GM12872 (cell line): ENCODE data around the gene PYDC1.

Experiments
- CTCF ChIP-seq: IDR thresholded peaks from 3 replicates; pipeline ENCODE4 v1.5.1; 2011; ENCODE audit warnings: low read depth, mild to moderate bottlenecking, low read length, moderate library complexity; ENCODE audit not compliant: insufficient read depth

The PYDC1 gene

GRCh38 chr16:31183432-31184428 is 33.2 kb downstream of the PYDC1 start:
- TF ChIP-seq CTCF: no peak

- no peak for TF ChIP-seq CTCF
Observed at GRCh38 chr16:31182391-31182790, 34.5 kb downstream of the PYDC1 start.

DNA sequence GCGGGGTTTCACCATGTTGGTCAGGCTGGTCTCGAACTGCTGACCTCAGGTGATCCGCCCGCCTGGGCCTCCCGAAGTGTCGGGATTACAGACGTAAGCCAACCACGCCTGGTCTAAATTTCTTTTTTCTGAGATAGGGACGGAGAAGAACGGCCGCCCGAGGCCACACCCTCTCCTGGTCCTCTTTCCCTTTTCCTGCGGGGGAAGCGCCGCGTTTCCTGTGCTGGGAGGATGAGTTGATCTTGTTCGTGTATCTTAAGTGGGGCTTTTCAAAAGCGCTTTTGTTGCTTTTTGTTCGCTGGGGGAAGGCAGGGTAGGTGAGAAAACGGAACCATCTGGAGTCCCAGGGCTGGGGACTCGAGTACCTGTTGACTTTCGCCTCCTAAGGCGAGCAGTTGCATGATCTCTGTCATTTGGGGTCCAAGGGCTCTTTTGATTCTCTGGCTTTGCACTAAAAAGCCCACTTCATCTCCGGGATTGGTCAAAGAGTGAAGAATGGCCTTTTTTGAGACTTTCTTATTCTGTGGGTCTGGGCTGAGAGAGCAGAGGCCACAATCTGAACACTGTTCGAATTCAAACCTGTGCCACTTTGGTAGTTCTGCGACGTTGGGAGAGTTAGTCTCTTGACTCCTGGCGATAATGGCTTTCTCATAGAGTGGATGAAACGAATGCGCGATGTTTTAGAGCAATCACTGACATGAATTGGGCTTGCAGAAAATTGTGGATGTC is 35.7 kb downstream of the PYDC1 start:
- no peak for TF ChIP-seq CTCF

DNA sequence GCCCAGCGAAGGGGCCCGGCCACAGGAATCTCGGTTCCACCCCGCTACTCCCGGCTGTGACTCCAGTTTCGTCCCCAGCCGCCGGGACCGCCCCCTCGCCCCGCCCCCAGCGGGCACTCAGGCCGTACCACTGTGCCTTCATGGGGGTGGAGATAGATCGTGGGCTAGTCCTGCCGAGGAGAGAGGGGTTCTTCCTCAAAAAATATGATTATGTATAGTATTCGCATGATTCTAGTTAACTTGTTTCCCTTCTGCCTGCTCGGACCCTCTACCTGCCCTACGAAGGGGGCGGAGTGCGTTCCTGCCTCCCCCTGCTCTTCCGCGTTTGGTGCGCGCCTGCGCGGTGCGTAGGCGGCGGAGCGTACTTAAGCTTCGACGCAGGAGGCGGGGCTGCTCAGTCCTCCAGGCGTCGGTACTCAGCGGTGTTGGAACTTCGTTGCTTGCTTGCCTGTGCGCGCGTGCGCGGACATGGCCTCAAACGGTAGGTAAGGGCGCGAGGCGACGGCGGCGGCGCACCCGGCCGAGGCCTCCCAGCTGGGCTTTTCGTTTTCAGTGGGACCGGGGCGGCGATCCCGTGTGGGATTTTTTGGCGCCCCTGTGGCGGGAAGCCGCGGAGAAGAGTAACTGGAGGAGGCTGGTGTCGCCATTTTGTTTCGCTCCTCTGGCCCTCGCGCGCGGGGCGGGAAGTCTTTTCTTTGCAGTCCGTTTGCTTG is 37.0 kb downstream of the PYDC1 start, which contains the start of gene FUS:
FUS (plus strand) TSS at position 393 of the 713 bp plus-strand sequence; CDS start at position 469, 76 bp downstream.
- TF ChIP-seq CTCF: no peak

- no peak for TF ChIP-seq CTCF
Observed at GRCh38 chr16:31179219-31179746, 37.7 kb downstream of the PYDC1 start.

- no peak for TF ChIP-seq CTCF
Observed at GRCh38 chr16:31177136-31177535, 39.8 kb downstream of the PYDC1 start.
